NCI-H510A treated with DMSO at 0.1 percent for 48 hours (cell line): ENCODE data around the gene NFAM1.

Source experiments
- DNase-seq: peaks from one replicate; lab custom pipeline; 2025; lab: John Stamatoyannopoulos, UW

NFAM1 gene

GRCh38 chr22:42334875-42335512, 97.2 kb downstream of the NFAM1 start:
- no peak for DNase-seq

DNA sequence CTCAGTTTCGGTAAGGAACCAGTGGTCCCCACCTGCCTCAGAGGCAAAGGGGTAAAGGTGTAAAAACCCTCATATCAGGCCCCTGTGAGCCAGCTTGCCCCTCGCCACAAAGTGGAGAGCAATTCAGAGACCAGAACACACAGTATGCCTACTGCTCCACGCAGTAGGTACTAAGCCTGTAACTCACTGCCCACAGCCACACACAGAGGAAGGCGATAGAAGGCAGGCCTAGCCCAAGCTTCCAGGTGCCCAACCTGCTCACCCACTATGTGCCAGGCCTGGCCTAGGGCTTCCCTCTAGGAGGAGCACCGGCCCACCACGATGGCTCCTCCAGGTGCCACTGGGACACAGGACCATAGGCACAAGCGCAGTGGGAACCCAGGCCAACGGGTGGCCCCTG, 98.7 kb downstream of the NFAM1 start:
- DNase-seq, result no peak

- DNase-seq, result no peak
Measured at GRCh38 chr22:42332089-42332488, 100.1 kb downstream of the NFAM1 start.

- peak; percentile 12 for DNase-seq
Measured at GRCh38 chr22:42331014-42331413, 101.2 kb downstream of the NFAM1 start.
